GM18907 (cell line): ENCODE results near the gene ZNRF4.
"Not testable (repeated sequence)": the region's sequence is repeated elsewhere in the genome, so short reads cannot be mapped to it uniquely, and the experiment has no call there.

Experiments used
- ATAC-seq: cut with Tn5 transposase; IDR thresholded peaks from one replicate; pipeline ENCODE4 v1.9.1; 2021; ENCODE audit warnings: mild to moderate bottlenecking, moderate library complexity; ENCODE audit not compliant: unreplicated experiment

ZNRF4 gene

DNA sequence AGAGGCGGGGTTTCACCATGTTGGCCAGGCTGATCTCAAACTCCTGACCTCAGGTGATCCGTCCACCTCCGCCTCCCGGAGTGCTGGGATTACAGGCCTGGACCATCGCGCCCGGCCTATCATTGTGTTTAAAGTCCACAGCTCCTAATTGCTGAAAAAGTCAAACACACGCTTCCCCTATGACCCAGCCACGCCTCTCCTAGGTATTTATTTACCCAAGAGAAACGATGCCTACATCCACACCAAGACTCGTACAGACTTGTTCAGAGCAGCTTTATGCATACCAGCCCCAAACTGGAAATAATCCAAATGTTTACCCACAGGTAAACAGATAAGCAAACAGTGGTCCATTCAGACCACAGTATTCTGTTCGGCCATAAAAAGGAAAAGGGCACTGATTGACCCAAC is 15.1 kb downstream of the ZNRF4 start:
- ATAC-seq: no peak

DNA sequence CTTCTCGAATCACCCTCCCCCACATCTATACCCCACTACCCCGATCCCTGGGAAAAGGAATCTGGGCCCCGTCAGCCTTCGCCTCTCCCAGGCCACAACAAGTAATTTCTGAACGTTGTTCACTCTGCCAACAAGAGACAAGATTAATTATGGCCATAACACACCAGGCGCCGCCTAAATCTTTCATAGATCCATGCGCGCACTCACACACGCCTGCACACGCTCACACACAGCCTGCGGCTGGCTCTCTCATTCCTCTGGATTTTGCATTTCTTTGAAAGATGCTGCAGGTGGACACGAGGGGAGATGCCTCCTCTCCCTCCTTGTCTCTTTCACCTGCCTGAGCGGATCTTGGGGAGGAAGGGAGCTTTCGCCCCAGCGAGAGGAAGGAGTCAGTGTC is 17.1 kb downstream of the ZNRF4 start:
- no peak for ATAC-seq

DNA sequence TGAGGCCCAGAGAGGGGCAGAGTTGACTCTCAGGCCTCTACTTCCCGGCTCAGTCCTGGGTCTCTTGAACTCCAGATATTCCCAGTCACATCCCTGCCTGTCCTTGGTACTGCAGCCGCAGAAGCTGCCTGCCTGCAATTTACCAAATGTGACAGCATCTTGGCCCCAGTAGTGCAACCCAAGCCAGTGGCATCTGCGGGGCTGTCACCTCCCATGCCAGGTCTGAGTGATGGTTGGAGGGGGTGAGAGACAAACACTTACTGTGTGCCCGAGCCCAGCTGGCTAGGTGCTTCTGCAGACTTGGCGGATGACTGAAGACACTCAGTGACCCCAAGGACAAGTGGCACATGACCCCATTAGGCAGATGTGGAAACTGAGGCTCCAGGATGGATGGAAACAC is 18.4 kb downstream of the ZNRF4 start:
- no peak for ATAC-seq

DNA sequence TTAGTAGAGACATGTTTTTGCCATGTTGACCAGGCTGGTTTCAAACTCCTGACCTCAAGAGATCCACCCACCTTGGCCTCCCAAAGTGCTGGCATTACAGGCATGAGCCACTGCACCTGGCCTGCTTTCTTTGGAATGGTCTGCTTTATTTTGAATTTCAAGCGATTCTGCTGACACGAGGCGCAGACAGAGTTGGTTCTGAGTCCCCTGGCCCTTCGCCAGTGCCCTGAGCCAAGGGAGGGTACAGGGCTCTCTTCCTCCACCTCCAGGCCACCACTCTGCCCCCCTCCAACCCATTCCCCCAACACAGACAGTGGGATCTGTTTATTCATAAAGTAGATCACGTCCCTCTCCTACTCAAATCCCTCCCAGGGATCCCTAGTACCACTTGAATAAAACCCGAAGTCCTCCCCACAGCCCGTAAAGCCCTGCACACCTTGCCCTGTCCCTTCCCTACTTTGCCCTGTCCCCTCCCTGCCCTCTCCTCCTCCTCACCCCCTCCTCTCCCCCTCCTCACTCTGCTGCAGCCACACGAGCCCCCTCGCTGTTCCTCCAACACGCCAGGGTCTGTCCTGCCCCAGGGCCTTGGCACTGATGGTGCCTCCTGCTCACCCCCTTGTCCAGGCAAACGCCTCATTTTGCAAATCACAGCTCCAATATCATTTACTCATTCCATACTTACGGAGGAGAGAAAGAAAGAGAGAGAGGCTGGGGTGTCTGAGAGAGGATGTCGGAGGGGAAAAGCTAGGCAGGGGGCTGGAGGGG is 22.4 kb downstream of the ZNRF4 start:
- ATAC-seq: no peak

DNA sequence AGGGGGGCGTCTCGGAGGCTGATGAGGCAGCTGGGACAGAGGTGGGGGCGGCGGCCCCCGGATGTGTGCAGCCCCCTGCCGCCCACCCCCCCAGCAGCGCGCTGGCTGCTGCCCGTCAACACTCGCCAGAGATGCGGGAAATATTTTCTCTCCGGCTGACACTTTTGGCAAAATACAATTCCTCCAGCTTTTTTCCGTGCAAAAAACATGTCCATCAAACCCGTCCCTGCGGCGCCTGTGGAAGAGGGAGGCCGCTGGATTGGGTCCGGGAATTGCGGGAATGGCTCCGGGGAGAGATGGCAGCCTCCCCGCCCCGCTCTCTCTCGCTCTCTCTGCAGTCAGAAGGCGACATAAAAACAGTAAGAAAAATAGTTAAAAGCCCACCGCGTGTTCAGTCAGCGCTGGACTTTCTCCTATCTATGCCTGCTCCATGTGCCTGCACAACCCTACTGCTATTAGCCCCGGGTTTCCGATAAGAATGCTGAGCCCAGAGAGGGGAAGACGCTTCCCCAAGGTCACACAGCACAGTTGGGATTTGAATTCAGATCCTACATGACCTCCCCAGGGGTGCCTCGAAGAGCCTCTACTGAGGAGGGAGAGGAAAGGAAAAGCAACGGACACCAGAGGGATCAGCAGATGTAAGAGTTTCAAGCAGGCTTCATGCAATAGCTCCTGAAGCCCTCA is 23.2 kb downstream of the ZNRF4 start:
- ATAC-seq: no peak

DNA sequence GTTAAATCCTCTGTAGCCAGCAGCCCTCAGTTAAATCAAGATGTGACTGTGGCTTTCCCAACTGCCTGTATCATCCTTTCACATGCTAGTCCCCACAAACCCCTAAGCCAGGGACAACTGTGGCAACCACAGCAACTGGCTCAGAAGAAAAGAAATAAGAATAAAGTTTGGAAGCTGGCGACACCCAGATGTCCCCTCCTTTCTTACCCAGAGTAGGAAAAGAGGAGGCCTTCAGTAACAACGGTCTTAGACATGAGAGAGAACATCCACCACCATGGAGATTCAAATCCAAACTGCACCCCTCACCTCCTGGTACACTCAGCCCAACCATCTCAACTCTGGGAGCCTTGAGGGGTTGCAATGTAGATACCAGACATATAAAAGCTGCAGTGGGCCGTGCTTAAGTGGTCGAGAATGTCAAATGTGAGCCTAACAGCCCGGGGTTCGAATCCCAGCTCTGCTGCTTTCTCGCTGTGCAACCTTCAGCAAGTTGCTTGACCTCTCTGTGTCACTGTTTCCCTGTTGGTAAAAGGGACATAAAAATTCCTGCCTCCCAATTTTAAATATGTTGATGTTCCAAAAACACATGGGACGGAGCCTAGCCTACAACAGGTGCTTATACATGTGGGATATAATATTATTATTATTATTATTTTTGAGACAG is 23.8 kb downstream of the ZNRF4 start:
- no peak for ATAC-seq

DNA sequence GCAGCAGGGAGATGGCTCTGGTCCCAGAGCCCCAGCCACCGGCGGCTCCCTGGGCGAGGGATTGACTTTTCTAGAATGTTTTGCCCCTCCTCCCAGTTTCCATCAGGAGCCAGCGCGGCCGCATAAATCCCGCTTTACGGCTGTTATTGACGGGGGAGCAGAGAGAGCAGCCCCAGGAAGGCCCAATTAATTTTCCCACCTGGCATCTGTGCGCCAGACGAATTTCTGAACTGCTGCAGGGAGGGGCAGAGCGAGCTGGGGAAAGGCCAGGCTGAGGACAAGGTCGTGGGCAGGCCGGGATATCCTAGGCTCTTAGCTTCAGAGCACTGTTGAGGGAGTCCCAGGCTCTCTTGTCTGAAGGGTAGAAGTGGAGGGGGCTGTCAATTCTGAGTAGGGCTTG is 24.7 kb downstream of the ZNRF4 start:
- no peak for ATAC-seq

DNA sequence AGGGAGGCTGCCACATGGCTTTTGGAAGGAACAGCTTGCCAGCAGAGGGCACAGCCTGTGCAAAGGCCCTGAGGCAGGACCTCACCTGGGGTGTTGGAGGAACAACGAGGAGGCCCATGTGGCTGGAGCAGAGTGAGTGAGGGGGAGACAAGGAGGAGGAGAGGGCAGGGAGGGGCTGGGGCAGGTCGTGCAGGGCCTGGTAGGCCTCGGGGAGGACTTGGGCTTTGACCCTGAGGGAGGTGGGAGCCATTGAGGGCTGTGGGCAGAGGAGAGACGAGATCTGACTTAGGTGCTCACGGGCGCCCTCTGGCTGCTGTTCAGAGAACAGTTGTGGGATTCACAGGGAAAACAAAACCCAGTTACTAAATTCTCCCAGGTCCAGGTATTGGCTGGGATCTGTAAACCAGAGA is 25.2 kb downstream of the ZNRF4 start:
- ATAC-seq: no peak

DNA sequence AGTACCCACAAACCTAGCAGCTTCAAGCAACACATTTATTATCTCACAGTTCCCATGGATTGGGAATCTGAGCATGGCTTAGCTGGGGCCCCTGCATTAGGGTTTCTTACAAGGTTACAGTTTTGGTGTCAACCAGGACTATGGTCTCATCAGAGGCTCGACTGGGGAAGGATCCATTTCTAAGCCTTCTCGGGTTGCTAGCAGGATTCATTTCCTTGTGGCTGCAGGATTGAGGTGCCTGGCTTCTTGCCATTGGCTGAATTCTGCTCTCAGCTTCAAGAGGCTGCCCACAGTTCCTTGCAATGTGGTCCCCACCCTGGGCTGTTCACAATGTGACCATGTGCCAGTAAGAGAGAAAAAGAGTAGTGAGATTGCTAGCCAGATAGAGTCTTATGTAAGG is 26.7 kb downstream of the ZNRF4 start:
- ATAC-seq: no peak

DNA sequence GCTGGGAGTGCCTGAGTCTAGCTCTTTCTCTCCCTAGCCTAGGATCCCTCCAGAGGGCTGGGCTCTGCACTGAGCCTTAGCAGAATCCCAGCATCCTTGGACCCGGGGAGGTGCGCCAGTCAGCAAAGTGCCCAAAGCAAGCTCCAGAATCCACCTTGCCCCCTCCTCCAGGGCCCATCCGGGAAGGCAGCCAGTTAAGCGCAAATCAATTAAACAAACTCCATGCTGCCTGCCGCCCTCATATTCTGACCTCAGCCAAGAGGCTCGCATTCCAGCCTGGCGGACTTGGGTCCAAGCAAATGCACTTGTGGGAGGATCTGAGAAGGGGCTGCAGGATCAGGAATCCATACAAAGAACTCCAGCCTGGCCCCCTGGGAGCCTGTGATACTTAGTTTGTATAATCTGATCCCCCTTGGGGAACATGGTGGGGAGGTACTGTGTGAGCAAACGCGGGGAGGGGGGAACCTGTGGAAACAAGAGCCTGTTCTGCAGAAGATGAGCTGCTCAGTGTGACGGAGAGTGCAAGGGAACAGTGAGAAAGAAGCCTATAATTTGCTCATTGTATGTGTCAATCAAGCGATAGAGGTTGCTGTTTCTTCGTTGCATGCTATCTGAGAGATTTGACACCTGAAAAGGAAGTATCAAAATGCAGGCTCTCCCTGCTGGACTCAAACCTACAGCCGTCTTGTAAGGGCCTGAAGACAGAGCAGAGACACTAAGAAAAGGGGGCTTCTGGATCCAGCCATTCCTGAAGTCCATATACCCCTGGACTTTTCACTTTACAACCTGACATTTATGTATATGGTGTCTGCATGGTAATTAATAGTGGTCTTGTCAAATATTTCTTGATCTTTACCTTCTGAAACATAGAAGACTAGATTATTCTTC is 29.4 kb downstream of the ZNRF4 start:
- ATAC-seq: no peak

DNA sequence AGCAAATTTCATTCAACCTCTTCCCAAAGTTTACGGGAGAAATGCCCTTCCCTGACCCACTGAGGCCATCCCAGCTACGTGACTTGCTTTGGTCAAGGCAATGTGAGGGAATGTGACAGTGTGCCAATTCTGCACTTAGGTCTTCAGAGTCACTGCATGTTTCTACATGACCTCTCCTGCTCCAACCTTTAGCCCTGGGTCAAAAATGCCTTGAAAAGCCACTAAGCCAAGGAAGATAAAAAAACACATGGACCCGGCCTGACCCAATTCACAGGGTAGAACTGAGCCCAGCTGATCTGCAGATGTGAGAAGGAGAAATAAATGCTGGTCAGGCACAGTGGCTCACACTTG is 30.0 kb downstream of the ZNRF4 start:
- ATAC-seq: no peak

DNA sequence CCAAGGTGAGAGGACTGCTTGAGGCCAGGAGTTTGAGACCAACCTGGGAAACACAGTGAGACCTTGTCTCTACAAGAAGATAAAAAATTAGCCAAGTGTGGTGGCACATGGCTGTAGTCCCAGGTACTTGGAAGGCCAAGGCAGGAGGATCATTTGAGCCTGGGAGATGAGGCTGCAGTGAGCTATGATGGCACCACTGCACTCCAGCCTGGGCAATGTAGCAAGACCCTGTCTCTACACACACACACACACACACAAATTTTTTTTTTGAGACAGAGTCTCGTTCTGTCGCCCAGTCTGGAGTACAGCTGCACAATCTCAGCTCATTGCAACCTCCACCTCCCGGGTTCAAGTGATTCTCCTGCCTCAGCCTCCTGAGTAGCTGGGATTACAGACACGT is 30.4 kb downstream of the ZNRF4 start:
- ATAC-seq: not testable (repeated sequence)

DNA sequence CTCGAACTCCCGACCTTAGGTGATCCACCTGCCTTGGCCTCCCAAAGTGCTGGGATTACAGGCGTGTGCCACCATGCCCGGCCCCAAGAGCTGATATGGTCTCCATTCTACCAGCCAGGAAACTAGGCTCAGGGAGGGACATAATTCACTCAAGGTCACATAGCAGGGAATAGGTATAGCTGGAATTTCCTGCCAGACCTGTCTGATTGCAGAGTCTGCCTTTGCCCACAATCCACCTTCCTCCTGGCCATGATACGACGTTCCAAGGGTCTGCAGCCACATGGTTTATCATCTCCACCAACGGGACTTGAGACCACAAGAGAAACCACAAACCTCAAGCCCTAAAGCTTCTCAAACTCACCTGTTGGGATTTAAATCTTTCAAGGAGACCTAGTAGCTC is 32.0 kb downstream of the ZNRF4 start:
- ATAC-seq: no peak

DNA sequence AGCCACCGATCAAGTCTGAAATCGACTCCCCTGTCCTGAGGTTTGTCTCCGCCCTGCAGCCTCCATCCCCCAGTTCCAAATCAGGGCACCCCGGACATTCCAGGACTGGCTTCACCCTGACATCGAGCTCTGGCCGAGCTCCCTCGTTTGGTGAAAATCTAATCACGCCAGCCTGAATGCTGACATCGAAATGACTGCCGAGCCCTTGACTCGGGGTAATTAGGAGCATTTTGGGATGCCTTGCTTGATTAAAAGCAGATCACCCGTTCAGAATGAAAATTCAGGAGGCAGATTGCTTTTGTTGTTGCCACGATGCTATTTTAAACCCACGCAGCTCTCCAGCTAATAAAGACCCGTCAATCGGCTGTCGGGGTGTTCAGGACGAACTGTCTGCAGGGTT is 34.3 kb downstream of the ZNRF4 start:
- no peak for ATAC-seq

DNA sequence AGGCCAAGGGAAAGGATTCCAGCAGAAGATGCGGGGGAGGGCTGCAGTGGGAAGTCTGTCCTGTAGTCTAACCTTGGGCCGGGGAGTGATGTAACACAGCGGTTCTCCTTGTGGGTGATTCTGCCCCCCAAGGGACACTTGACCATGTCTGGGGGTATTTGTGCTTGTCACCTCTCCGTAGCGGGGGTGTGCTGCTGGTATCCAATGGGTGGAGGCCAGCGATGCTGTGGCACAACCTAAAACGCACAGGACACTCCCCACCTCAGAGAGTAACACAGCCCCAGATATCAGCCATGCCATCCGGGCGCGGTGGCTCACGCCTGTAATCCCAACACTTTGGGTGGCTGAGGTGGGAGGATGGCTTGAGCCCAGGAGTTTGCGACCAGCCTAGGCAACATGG is 36.3 kb downstream of the ZNRF4 start:
- no peak for ATAC-seq

DNA sequence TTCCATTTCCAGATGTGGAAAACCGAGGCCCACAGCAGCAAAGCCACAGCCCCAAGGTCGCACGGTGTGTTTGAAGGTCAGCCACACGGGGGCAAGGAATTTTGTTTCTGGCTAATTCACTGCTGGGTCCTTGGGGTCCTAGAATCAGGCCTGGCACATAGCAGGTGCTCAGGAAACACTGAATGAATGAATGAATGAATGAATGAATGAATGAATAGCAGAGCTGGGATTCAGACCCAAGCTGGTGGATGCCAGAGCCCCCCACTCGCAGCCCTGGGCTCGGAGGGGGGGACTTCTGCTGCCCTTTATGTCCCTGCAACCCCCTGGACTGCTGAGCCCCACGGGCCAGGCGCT is 37.0 kb downstream of the ZNRF4 start:
- no peak for ATAC-seq

DNA sequence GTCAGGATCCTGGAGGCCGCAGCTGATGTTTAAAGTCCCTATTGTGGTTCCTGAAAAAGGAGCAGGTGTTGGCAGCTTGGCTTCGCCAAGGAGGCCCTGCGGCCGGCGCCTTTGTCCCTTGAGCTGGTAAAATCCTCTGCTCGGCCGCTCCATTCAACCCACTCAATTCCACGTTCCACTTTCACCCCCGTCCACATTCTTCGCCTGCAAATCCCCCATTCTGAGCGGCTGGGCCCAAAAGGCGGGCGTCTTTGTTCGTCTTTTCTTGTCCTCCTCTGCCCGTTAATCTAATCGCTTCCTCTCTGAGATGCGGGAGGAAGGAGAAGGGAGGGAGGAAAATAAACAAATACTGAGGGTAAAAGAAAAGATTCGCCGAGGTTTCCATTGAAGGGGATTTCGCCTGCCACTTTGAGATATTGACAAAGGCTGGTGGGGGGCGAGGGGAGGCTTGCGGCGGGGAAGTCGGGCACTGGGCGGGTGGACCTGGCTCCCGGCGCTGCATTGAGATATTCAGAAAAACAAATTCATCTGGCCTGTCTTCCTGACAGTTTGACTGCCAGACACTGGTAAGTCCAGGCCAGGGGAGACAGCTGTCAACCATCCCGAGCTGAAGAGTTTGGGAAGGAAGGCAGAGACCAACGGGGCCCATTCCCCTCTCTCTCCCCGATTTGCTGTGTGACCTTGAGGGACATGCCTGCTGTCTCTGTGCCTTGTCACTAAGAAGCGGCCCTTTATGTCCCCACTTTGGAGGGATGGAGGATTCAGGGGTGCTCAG is 37.6 kb downstream of the ZNRF4 start:
- ATAC-seq: no peak

DNA sequence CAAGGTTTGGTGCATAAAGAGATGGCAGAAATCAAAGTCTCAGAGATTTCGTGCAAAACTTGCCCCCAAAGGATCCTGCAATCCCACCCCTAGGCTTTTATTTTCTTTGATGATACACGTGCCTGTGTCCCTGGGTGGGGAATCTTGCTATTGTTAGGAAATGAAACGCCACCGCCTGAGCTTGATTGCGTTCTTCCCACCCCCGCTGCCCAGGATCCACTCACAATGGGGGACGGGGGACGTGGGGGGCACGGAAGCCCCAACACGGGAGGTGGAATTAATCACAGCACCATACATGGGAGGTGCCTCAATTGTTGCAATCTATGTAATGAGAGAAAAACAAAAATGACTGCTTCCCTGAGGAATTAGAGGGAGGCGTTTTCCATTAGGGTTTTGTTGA is 39.6 kb downstream of the ZNRF4 start:
- ATAC-seq: no peak

DNA sequence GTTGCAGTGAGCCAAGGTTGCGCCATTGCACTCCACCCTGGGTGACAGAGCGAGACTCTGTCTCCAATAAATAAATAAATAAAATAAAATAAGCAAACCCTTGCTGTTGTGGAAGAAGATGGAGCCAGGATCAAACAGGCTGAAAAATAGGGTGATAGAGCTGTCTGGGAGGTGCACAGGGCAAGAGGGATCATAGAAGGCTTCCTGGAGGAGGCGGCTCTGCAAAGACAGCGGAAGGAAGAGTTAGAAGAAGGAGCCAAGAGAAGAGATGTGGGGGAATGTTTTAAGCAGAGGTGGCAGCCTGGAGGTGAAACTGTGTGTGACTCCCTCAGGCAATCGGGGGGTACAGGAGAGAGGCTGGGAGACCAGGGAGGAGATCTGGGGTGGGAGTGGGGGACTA is 40.6 kb downstream of the ZNRF4 start:
- no peak for ATAC-seq

DNA sequence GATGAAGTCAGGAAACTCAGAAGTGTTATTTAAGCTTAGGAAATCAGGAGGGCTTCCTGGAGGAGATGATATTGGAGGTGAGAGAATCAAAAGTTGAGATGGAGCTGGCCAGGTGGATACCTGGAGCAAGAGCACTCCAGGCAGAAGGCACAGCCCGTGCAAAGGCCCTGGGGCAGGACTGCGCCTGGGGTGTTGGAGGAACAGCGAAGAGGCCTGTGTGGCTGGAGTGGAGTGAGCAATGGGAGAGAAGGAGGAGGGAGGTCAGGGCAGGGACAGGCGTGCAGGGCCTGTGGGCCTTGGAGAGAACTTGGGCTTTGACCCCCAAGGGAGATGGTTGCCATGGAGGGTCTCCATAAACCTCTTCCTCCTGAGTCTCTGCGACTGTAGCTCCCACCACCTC is 42.1 kb downstream of the ZNRF4 start:
- ATAC-seq: no peak
